HL-60 (cell line): ENCODE results near the gene MCTS1.
"Not testable (repeated sequence)": the region's sequence is repeated elsewhere in the genome, so short reads cannot be mapped to it uniquely, and the experiment has no call there.

ENCODE experiments used
- CTCF ChIP-seq: IDR thresholded peaks from one replicate; pipeline ENCODE4 v1.5.1; 2011; ENCODE audit warnings: low read length, control low read depth, inconsistent platforms; ENCODE audit not compliant: insufficient read depth
- POLR2AphosphoS5 ChIP-seq: IDR thresholded peaks from 2 replicates; pipeline ENCODE4 v1.6.1; 2012; ENCODE audit warnings: low read depth
- SPI1 ChIP-seq: IDR thresholded peaks from 2 replicates; pipeline ENCODE4 v1.6.1; 2012; ENCODE audit warnings: low read depth, mild to moderate bottlenecking, borderline replicate concordance
- TF ChIP-seq, protein P1 (sequence below): IDR thresholded peaks from 2 replicates; pipeline ENCODE4 v1.6.1; 2012; ENCODE audit warnings: low read depth; ENCODE audit not compliant: insufficient replicate concordance

GRCh38 chrX:120652256-120652655, 48.4 kb downstream of the MCTS1 start:
- TF ChIP-seq POLR2AphosphoS5, CTCF, SPI1: not testable (repeated sequence)
- TF ChIP-seq, protein P1, sequence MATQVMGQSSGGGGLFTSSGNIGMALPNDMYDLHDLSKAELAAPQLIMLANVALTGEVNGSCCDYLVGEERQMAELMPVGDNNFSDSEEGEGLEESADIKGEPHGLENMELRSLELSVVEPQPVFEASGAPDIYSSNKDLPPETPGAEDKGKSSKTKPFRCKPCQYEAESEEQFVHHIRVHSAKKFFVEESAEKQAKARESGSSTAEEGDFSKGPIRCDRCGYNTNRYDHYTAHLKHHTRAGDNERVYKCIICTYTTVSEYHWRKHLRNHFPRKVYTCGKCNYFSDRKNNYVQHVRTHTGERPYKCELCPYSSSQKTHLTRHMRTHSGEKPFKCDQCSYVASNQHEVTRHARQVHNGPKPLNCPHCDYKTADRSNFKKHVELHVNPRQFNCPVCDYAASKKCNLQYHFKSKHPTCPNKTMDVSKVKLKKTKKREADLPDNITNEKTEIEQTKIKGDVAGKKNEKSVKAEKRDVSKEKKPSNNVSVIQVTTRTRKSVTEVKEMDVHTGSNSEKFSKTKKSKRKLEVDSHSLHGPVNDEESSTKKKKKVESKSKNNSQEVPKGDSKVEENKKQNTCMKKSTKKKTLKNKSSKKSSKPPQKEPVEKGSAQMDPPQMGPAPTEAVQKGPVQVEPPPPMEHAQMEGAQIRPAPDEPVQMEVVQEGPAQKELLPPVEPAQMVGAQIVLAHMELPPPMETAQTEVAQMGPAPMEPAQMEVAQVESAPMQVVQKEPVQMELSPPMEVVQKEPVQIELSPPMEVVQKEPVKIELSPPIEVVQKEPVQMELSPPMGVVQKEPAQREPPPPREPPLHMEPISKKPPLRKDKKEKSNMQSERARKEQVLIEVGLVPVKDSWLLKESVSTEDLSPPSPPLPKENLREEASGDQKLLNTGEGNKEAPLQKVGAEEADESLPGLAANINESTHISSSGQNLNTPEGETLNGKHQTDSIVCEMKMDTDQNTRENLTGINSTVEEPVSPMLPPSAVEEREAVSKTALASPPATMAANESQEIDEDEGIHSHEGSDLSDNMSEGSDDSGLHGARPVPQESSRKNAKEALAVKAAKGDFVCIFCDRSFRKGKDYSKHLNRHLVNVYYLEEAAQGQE, result not testable (repeated sequence)
